ENCODE measurements around the gene CXCL3. TPM values are rescaled to one million over a fixed set of nuclear protein-coding genes. Genes with fewer than 3 reads are reported as not detected.

CXCL3 gene
- total and polyA plus RNA-seq, 9 of the 15 experiments (the other 6 are each of a cell fraction or from before 2014, with no cell fraction given) = 2.3 to 8.9 (median 6.1) TPM

GRCh38 chr4:74015126-74015780 is 23.2 kb downstream of the CXCL3 start:
- H3K27ac ChIP-seq (ENCODE audit: extremely low read depth, low read depth, low read length) = no peak overlapping the region
- no peak; the same call in 1 of the 3 replicates for ATAC-seq
- 71% methylated on average over 3 of the region's 3 CpGs for WGBS (ENCODE audit: insufficient coverage, low coverage, missing lambda C conversion rate)
- ChIA-PET CTCF (ENCODE audit: low intra/inter-chr PET ratio) (no interaction called here), POLR2A (interaction anchor here (0.9 kb wide), 1 partner anchor 8 kb away, joined by 3 read pairs; no protein-coding TSS in a partner anchor)
- no peaks in the 10 kb centered on the region for H3K9me1 ChIP-seq (ENCODE audit: control insufficient read depth, insufficient read depth, low read length)
- TF ChIP-seq ZFP36 (IDR thresholded peaks at IDR 0.05; ENCODE audit: low read depth, low read length, partially characterized antibody) (no peak), NELFE (IDR thresholded peaks at IDR 0.05; ENCODE audit: insufficient read depth, insufficient read length) (no peak), ELF2 (CRISPR knock-in tag; IDR thresholded peaks at IDR 0.05) (no peak), TAF7 (tag; IDR thresholded peaks at IDR 0.05) (no peak), ZBTB8A (IDR thresholded peaks at IDR 0.05; ENCODE audit: partially characterized antibody) (no peak), SIRT6 (IDR thresholded peaks at IDR 0.05; ENCODE audit: low read depth, low read length) (no peak)
- H2AFZ ChIP-seq (ENCODE audit: low read depth, low read length) = no peak overlapping the region
- no peaks in the 10 kb centered on the region; a peak in 1 of 5 replicates for H3K4me1 ChIP-seq (replicated peaks in 1 of 2; ENCODE audit: control insufficient read depth in 2 of 2, insufficient read depth in 2 of 2, low read length in 2 of 2)
- H3K9ac ChIP-seq (ENCODE audit: insufficient read depth in 1 of 2, low read depth in 2 of 2, low read length in 2 of 2) = no peak overlapping the region
- no peaks in the 10 kb centered on the region for H3K79me2 ChIP-seq (ENCODE audit: control insufficient read depth, insufficient read depth, low read length)
- in situ Hi-C loops (cut with MboI) (no loop called here), intact Hi-C loops (cut with micrococcal nuclease) (no loop called here)
- H4K20me1 ChIP-seq (replicated peaks; ENCODE audit: control insufficient read depth, insufficient read depth, low read length) = no peaks in the 10 kb centered on the region
- H3K9me3 ChIP-seq (replicated peaks; ENCODE audit: control insufficient read depth, insufficient read depth, low read depth, low read length) = no peaks in the 10 kb centered on the region
- no peak for DNase-seq (ENCODE audit: extremely low read depth in 1 of 4, low spot score in 3 of 4)
- BruUV-seq (replicated peaks) = no TSS peak
- no peak overlapping the region for H3K4me2 ChIP-seq (ENCODE audit: insufficient read depth, low read length)
- no peaks in the 10 kb centered on the region for H3K27me3 ChIP-seq (ENCODE audit: control insufficient read depth in 2 of 2, insufficient read depth in 2 of 2, low read length in 2 of 2)
- H3K4me3 ChIP-seq = no peak overlapping the region
- no peak for FAIRE-seq
- H3K36me3 ChIP-seq (ENCODE audit: control insufficient read depth, insufficient read depth, low read length) = no peaks in the 10 kb centered on the region

GRCh38 chr4:74014332-74014731 is 24.2 kb downstream of the CXCL3 start:
- no peaks in the 10 kb centered on the region for H4K20me1 ChIP-seq (replicated peaks; ENCODE audit: control insufficient read depth, insufficient read depth, low read length)
- no peak for FAIRE-seq
- H3K9me3 ChIP-seq (replicated peaks; ENCODE audit: control insufficient read depth, insufficient read depth, low read depth, low read length) = no peaks in the 10 kb centered on the region
- WGBS (ENCODE audit: insufficient coverage, low coverage, missing lambda C conversion rate) = 0% methylated on average over 1 of the region's 1 CpG
- CTCF ChIA-PET (ENCODE audit: low intra/inter-chr PET ratio) = no interaction called here
- no peaks in the 10 kb centered on the region; a peak in 1 of 5 replicates for H3K4me1 ChIP-seq (replicated peaks in 1 of 2; ENCODE audit: control insufficient read depth in 2 of 2, insufficient read depth in 2 of 2, low read length in 2 of 2)
- POLR2A ChIA-PET = no interaction called here
- H2AFZ ChIP-seq (ENCODE audit: low read depth, low read length) = no peak overlapping the region
- H3K9ac ChIP-seq (ENCODE audit: insufficient read depth in 1 of 2, low read depth in 2 of 2, low read length in 2 of 2) = no peak overlapping the region
- no peak for DNase-seq (ENCODE audit: extremely low read depth in 1 of 4, low spot score in 3 of 4)
- in situ Hi-C loops (cut with MboI) (no loop called here), intact Hi-C loops (cut with micrococcal nuclease) (no loop called here)
- H3K36me3 ChIP-seq (ENCODE audit: control insufficient read depth, insufficient read depth, low read length) = no peaks in the 10 kb centered on the region
- H3K9me1 ChIP-seq (ENCODE audit: control insufficient read depth, insufficient read depth, low read length) = no peaks in the 10 kb centered on the region
- H3K79me2 ChIP-seq (ENCODE audit: control insufficient read depth, insufficient read depth, low read length) = no peaks in the 10 kb centered on the region
- BruUV-seq (replicated peaks) = no TSS peak
- no peak overlapping the region for H3K4me2 ChIP-seq (ENCODE audit: insufficient read depth, low read length)
- H3K27ac ChIP-seq (ENCODE audit: extremely low read depth, low read depth, low read length) = no peak overlapping the region
- ATAC-seq = peak; percentile 81
- no peaks in the 10 kb centered on the region for H3K27me3 ChIP-seq (ENCODE audit: control insufficient read depth in 2 of 2, insufficient read depth in 2 of 2, low read length in 2 of 2)
- H3K4me3 ChIP-seq = no peak overlapping the region
- TF ChIP-seq EHMT2 (IDR thresholded peaks at IDR 0.05) (peak; percentile 93), ZNF175 (CRISPR knock-in tag; IDR thresholded peaks at IDR 0.05; ENCODE audit: low read depth) (0 out of 2 replicates have a peak, but pooled peaks have one; percentile 42), ZNF584 (CRISPR knock-in tag; IDR thresholded peaks at IDR 0.05; ENCODE audit: low read depth) (peak; percentile 61; the same call in 1 of the 2 replicates), ATF3 (IDR thresholded peaks at IDR 0.05) (peak; percentile 58), ATF3 (CRISPR knock-in tag; conservative IDR thresholded peaks at IDR 0.05) (no peak), SMAD4 (CRISPR knock-in tag; conservative IDR thresholded peaks at IDR 0.05) (peak; percentile 38; the same call in 1 of the 2 replicates), SOX6 (IDR thresholded peaks at IDR 0.05) (peak; percentile 77)

All from K562 (cell line).